GM13977 (cell line): Measurements from ENCODE around the gene MYLK2.

Source experiments
- DNase-seq: peaks from one replicate; pipeline ENCODE4 v3.0.0; 2012; ENCODE audit warnings: low spot score
- in situ Hi-C: fragments of 300-500 bp; cut with MboI; formaldehyde crosslinking; loops from one replicate; pipeline ENCODE4 v1.12.0; 2022; ENCODE audit warnings: low sequenced_read_pairs, low pct_unique_long_range_greater_than_20kb, mixed read lengths, inconsistent platforms; ENCODE audit not compliant: unreplicated experiment
- TF ChIP-seq, protein P1 (sequence below): IDR thresholded peaks from 2 replicates; pipeline ENCODE4 v1.5.1; 2012; ENCODE audit warnings: mild to moderate bottlenecking, control low read depth; ENCODE audit not compliant: insufficient read depth; ENCODE audit errors: extremely low read depth, missing control alignments

MYLK2 gene

DNA sequence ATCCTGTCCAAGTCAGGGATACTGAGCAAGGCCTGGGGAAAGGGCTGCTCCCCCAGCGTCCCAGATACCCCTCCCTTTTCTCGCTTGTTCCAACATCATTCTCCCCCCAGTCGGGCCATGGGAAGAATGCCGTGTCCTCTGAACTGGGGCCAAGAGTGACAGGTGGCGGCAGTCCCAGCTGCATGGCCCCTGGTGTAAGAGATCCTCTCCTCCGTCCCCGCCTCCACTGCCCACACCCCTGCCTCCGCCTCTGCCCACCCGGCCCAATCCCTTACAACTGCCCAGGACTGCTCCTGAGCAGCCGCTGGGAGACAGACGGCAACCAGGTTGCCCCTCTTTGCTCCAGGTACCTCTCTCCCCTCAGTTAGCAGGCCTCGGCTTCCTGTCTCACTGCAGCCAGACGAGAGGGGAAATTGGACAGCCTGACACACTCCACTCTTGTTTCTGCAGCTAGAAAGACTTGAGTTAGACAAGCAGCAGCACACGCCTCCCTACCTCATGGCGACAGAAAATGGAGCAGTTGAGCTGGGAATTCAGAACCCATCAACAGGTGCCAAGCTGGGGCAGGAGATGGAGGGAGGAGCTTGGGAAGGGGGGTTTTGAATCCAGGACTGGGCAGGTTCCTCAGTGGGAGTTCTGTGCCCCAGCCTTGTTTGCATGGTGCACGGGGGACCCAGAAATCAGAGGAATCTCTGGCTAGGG lies at the start of gene MYLK2:
Gene MYLK2 (plus strand): TSS at position 274 of the 702 bp plus-strand sequence. CDS start 225 bp downstream, at position 499.
- TF ChIP-seq, protein P1, sequence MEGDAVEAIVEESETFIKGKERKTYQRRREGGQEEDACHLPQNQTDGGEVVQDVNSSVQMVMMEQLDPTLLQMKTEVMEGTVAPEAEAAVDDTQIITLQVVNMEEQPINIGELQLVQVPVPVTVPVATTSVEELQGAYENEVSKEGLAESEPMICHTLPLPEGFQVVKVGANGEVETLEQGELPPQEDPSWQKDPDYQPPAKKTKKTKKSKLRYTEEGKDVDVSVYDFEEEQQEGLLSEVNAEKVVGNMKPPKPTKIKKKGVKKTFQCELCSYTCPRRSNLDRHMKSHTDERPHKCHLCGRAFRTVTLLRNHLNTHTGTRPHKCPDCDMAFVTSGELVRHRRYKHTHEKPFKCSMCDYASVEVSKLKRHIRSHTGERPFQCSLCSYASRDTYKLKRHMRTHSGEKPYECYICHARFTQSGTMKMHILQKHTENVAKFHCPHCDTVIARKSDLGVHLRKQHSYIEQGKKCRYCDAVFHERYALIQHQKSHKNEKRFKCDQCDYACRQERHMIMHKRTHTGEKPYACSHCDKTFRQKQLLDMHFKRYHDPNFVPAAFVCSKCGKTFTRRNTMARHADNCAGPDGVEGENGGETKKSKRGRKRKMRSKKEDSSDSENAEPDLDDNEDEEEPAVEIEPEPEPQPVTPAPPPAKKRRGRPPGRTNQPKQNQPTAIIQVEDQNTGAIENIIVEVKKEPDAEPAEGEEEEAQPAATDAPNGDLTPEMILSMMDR: no peak
- DNase-seq: no peak
- in situ Hi-C loops: no loop called here

DNA sequence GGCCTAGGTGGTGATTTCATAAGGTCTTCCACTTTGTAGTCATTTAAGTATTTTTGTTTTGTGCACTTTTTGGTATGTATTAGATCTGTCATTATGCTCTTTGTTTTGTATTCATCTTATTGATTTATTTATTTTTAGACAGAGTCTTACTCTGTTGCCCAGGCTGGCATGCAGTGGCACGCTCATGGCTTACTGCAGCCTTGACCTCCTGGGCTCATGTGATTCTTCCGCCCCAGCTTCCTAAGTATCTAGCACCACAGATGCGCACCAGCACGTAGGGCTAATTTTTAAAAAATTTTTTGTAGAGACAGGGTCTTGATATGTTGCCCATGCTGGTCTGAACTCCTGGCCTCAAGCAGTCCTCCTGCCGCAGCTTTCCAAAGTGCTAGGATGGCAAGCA lies 49.5 kb upstream of the MYLK2 start:
- no peak for DNase-seq
- in situ Hi-C loops: no loop called here
- TF ChIP-seq, protein P1: no peak

DNA sequence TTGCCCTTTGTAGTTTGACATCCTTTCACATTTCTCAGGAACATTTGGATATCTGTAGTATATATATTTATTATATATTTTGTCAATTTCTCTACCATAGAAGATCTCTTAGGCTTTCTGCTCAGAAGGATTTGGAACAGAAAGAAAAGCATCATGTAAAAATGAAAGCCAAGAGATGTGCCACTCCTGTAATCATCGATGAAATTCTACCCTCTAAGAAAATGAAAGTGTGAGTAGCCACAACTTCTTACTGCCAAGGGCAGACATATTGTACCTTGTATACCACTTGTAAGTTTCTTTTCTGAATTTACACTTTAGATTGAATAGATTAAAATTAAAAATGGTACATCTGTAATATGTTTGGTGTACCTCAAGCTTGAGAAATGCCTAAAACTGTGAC lies 48.9 kb upstream of the MYLK2 start:
- DNase-seq: no peak
- TF ChIP-seq, protein P1: no peak
- in situ Hi-C loops: no loop called here

DNA sequence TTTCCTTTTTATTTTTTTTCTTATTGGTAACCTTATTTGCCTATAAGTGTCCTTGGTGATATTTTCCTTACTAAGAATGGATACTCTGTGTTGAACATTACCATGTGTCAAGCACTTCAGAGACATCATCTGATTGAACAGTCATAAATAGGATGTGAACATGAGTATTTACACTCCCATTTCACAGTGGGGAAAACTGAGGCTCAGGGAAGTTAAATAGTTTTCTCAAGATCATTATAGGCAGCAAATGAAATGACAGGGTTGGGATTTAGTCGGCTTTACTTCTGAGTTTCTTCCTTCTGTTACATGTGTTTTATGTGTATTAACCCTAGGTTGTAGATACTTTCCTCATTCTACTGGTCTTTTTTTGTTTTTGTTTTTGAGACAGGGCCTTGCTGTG lies 44.7 kb upstream of the MYLK2 start:
- in situ Hi-C loops: no loop called here
- DNase-seq: no peak
- TF ChIP-seq, protein P1: no peak

DNA sequence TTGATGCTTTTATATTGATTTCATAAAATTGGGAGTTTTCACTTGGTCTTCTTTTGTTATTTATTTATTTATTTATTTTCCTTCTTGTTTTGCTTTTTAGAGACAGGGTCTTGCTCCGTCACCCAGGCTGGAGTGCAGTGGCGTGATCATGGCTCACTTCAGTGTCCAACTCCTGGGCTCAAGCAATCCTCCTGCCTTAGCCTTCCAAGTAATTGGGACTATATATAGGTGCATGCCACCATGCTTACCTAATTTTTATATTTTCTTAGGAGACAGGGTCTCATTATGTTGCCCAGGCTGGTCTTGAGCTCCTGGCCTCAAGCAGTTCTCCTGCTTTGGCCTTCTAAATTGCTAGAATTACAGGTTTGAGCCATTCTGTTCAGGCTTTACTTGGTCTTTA lies 38.3 kb upstream of the MYLK2 start:
- in situ Hi-C loops: no loop called here
- TF ChIP-seq, protein P1: no peak
- DNase-seq: no peak

DNA sequence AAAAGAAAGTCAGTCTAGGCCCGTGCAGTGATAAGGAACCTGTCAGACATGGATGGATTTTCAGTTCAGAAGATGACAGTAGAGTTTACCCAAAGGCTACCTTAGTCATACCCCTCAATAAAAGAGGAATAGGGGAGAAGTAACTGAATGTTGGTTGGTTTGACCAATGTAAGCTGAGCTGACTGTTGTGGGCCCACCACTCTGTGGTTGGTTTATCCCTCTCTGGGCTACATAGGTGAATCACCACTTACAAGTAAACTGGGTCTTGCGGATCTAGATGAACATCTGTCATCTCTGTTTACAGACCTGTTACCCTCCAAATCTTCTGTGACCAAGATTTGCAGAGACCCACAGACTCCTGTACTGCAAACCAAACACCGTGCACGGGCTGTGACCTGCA lies 37.2 kb upstream of the MYLK2 start:
- TF ChIP-seq, protein P1: no peak
- no peak for DNase-seq
- in situ Hi-C loops: no loop called here
